GM19455 (cell line): ENCODE results near the gene ARHGAP21.
"Not testable (repeated sequence)": the region's sequence is repeated elsewhere in the genome, so short reads cannot be mapped to it uniquely, and the experiment has no call there.

Experiments used
- ATAC-seq: cut with Tn5 transposase; IDR thresholded peaks from one replicate; pipeline ENCODE4 v1.9.1; 2021; ENCODE audit not compliant: unreplicated experiment

ARHGAP21 gene

GRCh38 chr10:24642921-24643678 is 80.6 kb downstream of the ARHGAP21 start:
- ATAC-seq, result peak; percentile 84

- ATAC-seq, result no peak
Measured at GRCh38 chr10:24639124-24639523, 84.6 kb downstream of the ARHGAP21 start.

- no peak for ATAC-seq
Measured at GRCh38 chr10:24625778-24626177, 97.9 kb downstream of the ARHGAP21 start.

GRCh38 chr10:24623383-24623782 is 100.3 kb downstream of the ARHGAP21 start:
- ATAC-seq, result no peak

GRCh38 chr10:24622781-24623301 is 100.8 kb downstream of the ARHGAP21 start:
- ATAC-seq, result no peak

- ATAC-seq, result not testable (repeated sequence)
Measured at GRCh38 chr10:24621035-24621795, 102.5 kb downstream of the ARHGAP21 start.

- not testable (repeated sequence) for ATAC-seq
Measured at GRCh38 chr10:24619994-24620310, 103.7 kb downstream of the ARHGAP21 start.

- ATAC-seq, result not testable (repeated sequence)
Measured at GRCh38 chr10:24619291-24619993, 104.2 kb downstream of the ARHGAP21 start.

- no peak for ATAC-seq
Measured at GRCh38 chr10:24618401-24618800, 105.3 kb downstream of the ARHGAP21 start.

- ATAC-seq, result no peak
Measured at GRCh38 chr10:24617771-24618396, 105.8 kb downstream of the ARHGAP21 start.

- no peak for ATAC-seq
Measured at GRCh38 chr10:24616536-24616935, 107.2 kb downstream of the ARHGAP21 start.

- ATAC-seq, result no peak
Measured at GRCh38 chr10:24606021-24606420, 117.7 kb downstream of the ARHGAP21 start.

GRCh38 chr10:24605141-24605540 is 118.5 kb downstream of the ARHGAP21 start:
- no peak for ATAC-seq

GRCh38 chr10:24603333-24603732 is 120.4 kb downstream of the ARHGAP21 start:
- ATAC-seq, result no peak

- no peak for ATAC-seq
Measured at GRCh38 chr10:24597961-24598360, 125.7 kb downstream of the ARHGAP21 start.

GRCh38 chr10:24597426-24597825 is 126.3 kb downstream of the ARHGAP21 start:
- no peak for ATAC-seq

- no peak for ATAC-seq
Measured at GRCh38 chr10:24596217-24596930, 127.3 kb downstream of the ARHGAP21 start.

GRCh38 chr10:24590697-24591457 is 132.8 kb downstream of the ARHGAP21 start:
- ATAC-seq, result no peak

- ATAC-seq, result no peak
Measured at GRCh38 chr10:24589265-24589664, 134.4 kb downstream of the ARHGAP21 start.

GRCh38 chr10:24579906-24580305 is 143.8 kb downstream of the ARHGAP21 start:
- ATAC-seq, result no peak
